DMS79 (cell line): ENCODE data around the gene MRPL14.

Experiments
- DNase-seq: peaks from one replicate; lab custom pipeline; 2025; lab: John Stamatoyannopoulos, UW

MRPL14 gene

GRCh38 chr6:44078827-44079671, 48.2 kb downstream of the MRPL14 start:
- no peak for DNase-seq

DNA sequence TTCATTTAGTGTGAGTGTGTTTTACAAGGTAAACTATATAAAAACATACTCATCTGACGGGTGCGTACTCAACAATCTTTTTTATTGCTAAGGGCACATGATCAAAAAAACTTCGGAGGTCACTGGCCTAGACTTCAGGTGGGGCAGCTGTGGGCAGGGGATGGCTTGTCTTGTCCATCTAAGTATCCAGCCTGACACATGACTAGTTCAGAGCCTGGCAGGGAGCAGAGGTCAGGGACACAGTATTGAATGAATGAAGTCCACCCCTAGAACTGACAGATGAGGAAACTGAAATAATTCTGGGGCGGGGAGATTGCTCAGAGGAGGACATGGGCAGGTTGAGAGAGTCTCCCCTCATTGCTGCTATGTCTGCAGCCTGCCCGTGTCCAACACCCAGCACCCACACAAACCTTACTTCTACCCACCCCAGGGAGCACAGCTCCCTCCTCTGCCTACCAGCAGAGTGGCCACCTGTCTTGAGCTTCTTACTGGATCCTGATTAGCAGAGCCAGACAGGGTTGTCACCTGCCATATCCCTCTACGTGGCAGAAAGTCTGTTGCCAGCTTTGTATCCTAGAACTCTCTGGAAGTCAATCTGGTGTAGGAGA, 48.9 kb downstream of the MRPL14 start:
- no peak for DNase-seq

- DNase-seq = no peak
These were observed 49.9 kb downstream of the MRPL14 start for GRCh38 chr6:44077214-44077946.

- DNase-seq = no peak
These were observed 50.7 kb downstream of the MRPL14 start for GRCh38 chr6:44076356-44077213.

DNA sequence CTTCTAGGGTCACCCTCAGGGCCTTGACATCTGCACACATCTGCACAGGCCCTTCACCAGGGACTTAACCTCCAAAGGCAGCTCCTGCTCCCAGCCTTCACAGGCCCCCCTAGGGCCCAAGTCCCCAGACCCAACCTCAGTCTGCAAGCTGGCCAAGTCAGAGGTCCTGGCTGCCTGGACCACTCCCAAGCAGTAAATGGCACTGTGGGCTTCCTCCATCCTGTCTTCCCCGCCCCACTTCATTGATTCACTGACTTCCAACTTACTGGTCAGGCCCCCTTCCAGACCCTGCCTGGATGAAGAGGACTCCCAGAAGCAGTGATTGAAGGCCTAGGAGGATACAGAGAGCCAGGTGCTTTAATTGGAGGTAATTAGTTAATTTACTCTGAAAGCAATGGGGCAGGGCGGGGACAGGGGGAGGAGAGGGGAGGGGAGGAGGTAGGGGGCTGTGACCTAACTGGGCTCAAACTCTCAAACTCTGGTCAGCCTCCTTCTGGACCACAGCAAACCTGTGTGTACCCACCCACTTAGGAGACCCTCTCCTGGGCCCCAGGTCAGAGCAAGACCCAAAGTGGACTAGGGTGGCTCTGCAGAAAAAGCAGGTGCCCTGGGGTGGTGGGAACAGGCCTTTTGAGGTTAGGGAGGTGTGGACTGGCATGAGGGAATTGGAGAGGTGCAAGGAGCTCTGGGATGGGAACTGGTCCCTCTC, 51.5 kb downstream of the MRPL14 start:
- no peak for DNase-seq

- DNase-seq = no peak
These were observed 52.2 kb downstream of the MRPL14 start for GRCh38 chr6:44074813-44075646.

DNA sequence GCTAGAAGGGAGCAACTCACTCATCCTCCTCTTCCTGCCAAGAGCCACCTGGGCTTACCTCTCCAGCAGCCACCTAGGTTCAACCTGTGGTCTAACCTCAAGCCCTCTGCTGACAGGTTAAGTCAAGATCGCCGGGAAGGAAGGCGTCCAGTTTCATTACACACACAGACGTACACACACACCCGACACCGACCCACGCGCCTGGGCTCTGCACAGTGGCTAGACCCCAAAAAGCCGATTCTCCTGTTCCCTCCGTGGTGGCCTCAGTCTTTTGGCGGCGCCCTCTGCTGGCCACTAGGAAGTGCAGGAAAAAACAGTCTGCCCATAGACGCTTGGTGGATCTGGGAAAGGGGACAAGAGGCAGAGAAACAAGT, 52.8 kb downstream of the MRPL14 start:
- no peak for DNase-seq

- DNase-seq = no peak
These were observed 53.4 kb downstream of the MRPL14 start for GRCh38 chr6:44073612-44074438.

DNA sequence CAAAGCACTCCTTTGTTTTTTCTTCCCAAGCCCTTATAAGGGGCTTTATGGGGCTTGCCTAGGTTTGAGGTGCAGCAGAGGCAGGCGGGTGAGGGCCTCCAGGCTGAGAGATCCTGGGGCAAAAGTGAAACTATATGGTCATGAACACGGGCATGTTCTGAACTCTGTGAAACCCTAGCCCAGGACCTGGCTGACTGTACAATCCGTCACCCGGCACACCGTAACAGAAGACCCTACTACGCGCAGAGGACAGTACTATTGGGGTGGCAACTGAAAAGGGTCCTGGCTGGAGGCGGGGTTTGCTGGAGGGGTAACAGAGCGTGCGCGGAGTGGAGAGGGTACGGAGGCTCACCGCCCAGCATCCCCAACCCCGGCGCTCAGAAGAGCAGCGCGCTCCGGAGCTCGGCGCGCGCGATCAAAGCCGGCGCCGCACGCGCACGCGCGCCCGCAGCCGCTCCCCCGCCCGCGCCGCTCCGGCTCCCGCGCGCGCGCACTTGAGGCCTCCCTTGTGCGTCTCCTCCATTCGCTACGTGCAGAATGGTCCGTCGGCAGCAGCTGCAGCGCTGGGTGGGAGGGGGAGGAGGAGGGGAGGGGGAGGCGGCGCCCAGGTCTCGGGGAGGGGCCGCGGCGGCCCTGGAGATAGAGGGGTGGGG, 54.2 kb downstream of the MRPL14 start:
- DNase-seq = no peak

GRCh38 chr6:44072452-44072958, 54.7 kb downstream of the MRPL14 start:
- no peak for DNase-seq

DNA sequence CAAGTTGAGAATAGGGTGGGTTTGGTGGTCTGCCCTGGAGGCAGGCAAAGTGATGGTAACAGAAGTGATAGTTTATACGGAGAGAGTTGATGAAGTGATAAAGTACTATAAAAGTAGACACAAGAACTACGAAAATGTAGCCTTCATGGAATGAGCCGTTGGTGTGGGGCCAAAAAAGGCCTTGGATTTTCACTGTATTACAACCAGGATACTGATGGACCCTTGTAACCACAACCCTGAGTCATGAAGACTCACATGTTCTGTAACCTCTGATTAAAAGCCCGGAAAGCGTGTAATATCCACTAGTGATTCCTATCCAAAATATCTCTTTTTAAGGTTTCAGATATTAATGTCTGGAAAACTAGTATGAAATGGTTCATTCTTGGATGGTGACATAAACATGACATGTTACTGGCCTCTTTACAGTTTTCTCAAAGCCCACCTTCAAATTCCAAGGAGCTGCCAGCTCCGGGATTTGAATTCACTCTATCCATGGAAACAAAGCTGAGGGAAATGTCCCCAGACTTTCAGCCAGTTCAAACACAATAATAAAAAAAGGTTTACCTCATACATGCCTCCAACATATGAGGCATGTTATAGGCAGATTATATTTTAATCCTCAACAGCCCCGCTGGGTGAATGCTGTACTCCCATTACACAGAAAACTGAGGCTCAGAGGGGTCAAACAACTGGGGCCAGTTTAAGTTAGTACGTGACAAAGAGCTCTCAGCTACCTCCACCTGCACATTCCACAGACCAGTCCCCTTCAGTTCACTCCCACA, 55.4 kb downstream of the MRPL14 start:
- DNase-seq = no peak

DNA sequence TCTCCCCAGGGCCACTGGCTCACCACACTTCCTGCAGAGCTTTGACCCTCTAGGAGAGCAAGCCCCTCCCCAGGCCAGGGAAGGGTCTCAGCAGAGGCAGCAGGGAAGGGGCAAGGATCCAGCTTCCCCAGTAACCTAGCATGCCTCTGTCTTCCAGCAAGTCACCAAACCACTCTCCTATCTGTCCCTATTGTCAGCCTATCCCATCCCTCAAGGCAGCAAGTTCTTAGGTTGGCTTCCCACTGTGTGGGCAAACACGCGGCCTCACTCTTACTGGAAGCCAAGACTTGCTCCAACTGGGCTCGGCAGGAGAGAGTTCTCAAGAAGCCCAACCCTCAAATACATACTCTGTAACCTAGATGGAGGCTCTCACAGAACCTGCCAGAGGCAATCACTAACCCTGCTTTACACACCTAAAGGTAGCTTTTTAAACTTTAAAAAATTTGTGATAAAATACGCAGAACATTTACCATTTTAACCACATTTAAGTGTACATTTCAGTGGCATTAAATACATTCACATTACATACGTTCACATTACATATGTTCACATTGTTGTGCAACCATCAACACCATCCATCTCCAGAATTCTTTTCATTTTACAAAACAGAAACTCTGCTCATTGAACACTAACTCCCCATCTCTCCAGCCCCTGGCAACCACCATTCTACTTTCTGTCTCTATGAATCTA, 58.5 kb downstream of the MRPL14 start:
- DNase-seq = no peak

- DNase-seq = no peak
These were observed 59.8 kb downstream of the MRPL14 start for GRCh38 chr6:44067173-44068139.

GRCh38 chr6:44066394-44067172, 60.7 kb downstream of the MRPL14 start:
- DNase-seq = no peak

- DNase-seq = no peak
These were observed 61.7 kb downstream of the MRPL14 start for GRCh38 chr6:44065443-44066140.
